ENCODE measurements around the gene GLP2R. TPM values are rescaled to one million over a fixed set of nuclear protein-coding genes. Genes with fewer than 3 reads are reported as not detected.

Gene GLP2R
- total RNA-seq, 1 experiment from 2014 or later: 0.22 TPM

GRCh38 chr17:9802294-9802693 is 23.4 kb upstream of the GLP2R start:
- POLR2A ChIA-PET (ENCODE audit: unreplicated experiment): no interaction called here

DNA sequence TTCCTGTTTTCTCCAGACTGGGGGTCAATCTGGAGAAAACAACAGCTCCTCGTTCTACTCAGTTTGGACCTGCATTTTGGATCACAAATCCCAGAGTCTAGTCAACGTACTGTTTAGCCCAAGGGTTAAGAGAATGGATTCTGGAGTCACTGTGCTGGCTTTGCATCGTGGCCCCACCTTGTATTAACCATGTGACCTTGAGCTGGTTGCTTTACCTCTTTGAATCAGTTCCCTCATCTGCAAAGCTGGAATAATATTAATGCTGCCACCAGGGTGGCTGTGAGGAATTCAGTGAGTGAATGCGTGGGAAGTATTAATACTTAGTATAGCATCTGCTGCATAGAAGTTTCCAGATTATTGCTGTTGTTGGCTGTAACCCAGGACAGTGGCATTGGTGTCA is 23.0 kb upstream of the GLP2R start:
- Histone ChIP-seq H4K20me1 (ENCODE audit: low read length) (no peaks in the 10 kb centered on the region), H3K9ac (ENCODE audit: low read length) (no peak overlapping the region), H3K79me2 (ENCODE audit: low read length) (no peaks in the 10 kb centered on the region), H3K4me1 (ENCODE audit: insufficient read depth, low read length) (peaks cover 11% of the 10 kb centered on the region), H3F3A (ENCODE audit: low read length, unreplicated experiment) (no peaks in the 10 kb centered on the region), H3K27ac (ENCODE audit: low read length) (peak overlapping the region; percentile 52), H2AFZ (ENCODE audit: low read length) (peak overlapping the region; percentile 65), H3K9me2 (replicated peaks; ENCODE audit: low read length) (no peaks in the 10 kb centered on the region), H3K36me3 (ENCODE audit: low read depth, low read length) (no peaks in the 10 kb centered on the region), H3K4me2 (ENCODE audit: low read length) (peak overlapping the region; percentile 35), H3K4me3 (ENCODE audit: low read length) (no peak overlapping the region), H3K9me3 (ENCODE audit: low read length) (no peaks in the 10 kb centered on the region), H3K27me3 (ENCODE audit: low read length) (no peaks in the 10 kb centered on the region)
- ATAC-seq (no peak), DNase-seq (no peak)
- BruUV-seq (replicated peaks): no TSS peak
- intact Hi-C loops (cut with micrococcal nuclease): no loop called here
- POLR2A ChIA-PET (ENCODE audit: unreplicated experiment): no interaction called here
- no peak for TF ChIP-seq CTCF (conservative IDR thresholded peaks at IDR 0.05; ENCODE audit: low read depth, low read length)
- TF ChIP-seq EZH2phosphoT487 (IDR thresholded peaks at IDR 0.05; ENCODE audit: borderline replicate concordance, low read length): no peak
- TF ChIP-seq EZH2 (IDR thresholded peaks at IDR 0.05; ENCODE audit: low read length, unreplicated experiment): no peak
- CTCF ChIA-PET: no interaction called here

More at GRCh38 chr17:9802294-9802693, 23.4 kb upstream of the GLP2R start:
- no peak for TF ChIP-seq EZH2 (IDR thresholded peaks at IDR 0.05; ENCODE audit: low read length, unreplicated experiment)
- H3K9me3 ChIP-seq (ENCODE audit: low read length): no peaks in the 10 kb centered on the region
- CTCF ChIA-PET: no interaction called here
- H3K9me2 ChIP-seq (replicated peaks; ENCODE audit: low read length): no peaks in the 10 kb centered on the region
- ATAC-seq (peak; percentile 31; the same call in 1 of the 2 replicates), DNase-seq (peak; percentile 73)
- intact Hi-C loops (cut with micrococcal nuclease): no loop called here
- H2AFZ ChIP-seq (ENCODE audit: low read length): peak overlapping the region; percentile 65
- H3F3A ChIP-seq (ENCODE audit: low read length, unreplicated experiment): no peaks in the 10 kb centered on the region
- no peak overlapping the region for H3K4me3 ChIP-seq (ENCODE audit: low read length)
- peak overlapping the region; percentile 52 for H3K27ac ChIP-seq (ENCODE audit: low read length)
- H3K4me2 ChIP-seq (ENCODE audit: low read length): peak overlapping the region; percentile 35
- no peak overlapping the region for H3K9ac ChIP-seq (ENCODE audit: low read length)
- no peaks in the 10 kb centered on the region for H3K79me2 ChIP-seq (ENCODE audit: low read length)
- H4K20me1 ChIP-seq (ENCODE audit: low read length): no peaks in the 10 kb centered on the region
- no TSS peak for BruUV-seq (replicated peaks)
- no peaks in the 10 kb centered on the region for H3K36me3 ChIP-seq (ENCODE audit: low read depth, low read length)
- no peaks in the 10 kb centered on the region for H3K27me3 ChIP-seq (ENCODE audit: low read length)
- H3K4me1 ChIP-seq (ENCODE audit: insufficient read depth, low read length): peaks cover 11% of the 10 kb centered on the region

- Histone ChIP-seq H3K4me2 (ENCODE audit: low read length) (no peak overlapping the region), H3K9ac (ENCODE audit: low read length) (no peak overlapping the region), H3K27me3 (ENCODE audit: low read length) (no peaks in the 10 kb centered on the region), H3K79me2 (ENCODE audit: low read length) (no peaks in the 10 kb centered on the region), H2AFZ (ENCODE audit: low read length) (no peak overlapping the region), H3K4me3 (ENCODE audit: low read length) (no peak overlapping the region), H3K36me3 (ENCODE audit: low read depth, low read length) (no peaks in the 10 kb centered on the region), H3K9me2 (replicated peaks; ENCODE audit: low read length) (no peaks in the 10 kb centered on the region), H4K20me1 (ENCODE audit: low read length) (no peaks in the 10 kb centered on the region), H3K9me3 (ENCODE audit: low read length) (no peaks in the 10 kb centered on the region), H3F3A (ENCODE audit: low read length, unreplicated experiment) (no peaks in the 10 kb centered on the region), H3K4me1 (ENCODE audit: insufficient read depth, low read length) (peaks cover 26% of the 10 kb centered on the region), H3K27ac (ENCODE audit: low read length) (no peak overlapping the region)
- ChIA-PET POLR2A (ENCODE audit: unreplicated experiment) (no interaction called here), CTCF (no interaction called here)
- intact Hi-C loops (cut with micrococcal nuclease): no loop called here
- TF ChIP-seq EZH2 (IDR thresholded peaks at IDR 0.05; ENCODE audit: low read length, unreplicated experiment) (no peak), CTCF (conservative IDR thresholded peaks at IDR 0.05; ENCODE audit: low read depth, low read length) (no peak), EZH2phosphoT487 (IDR thresholded peaks at IDR 0.05; ENCODE audit: borderline replicate concordance, low read length) (no peak)
- no TSS peak for BruUV-seq (replicated peaks)
- DNase-seq (no peak), ATAC-seq (no peak)
Observed at GRCh38 chr17:9805769-9806168, 20.0 kb upstream of the GLP2R start.

All from PC-3 (cell line).